GM10266 (cell line): ENCODE results near the gene SLC27A1.

ENCODE experiments used
- DNase-seq: peaks from one replicate; pipeline ENCODE4 v3.0.0; 2012; ENCODE audit errors: extremely low spot score
- CTCF ChIP-seq: IDR thresholded peaks from 2 replicates; pipeline ENCODE4 v1.5.1; 2012; ENCODE audit warnings: mild to moderate bottlenecking, low read depth; ENCODE audit not compliant: control insufficient read depth, insufficient read depth; ENCODE audit errors: missing control alignments

Gene SLC27A1

GRCh38 chr19:17457616-17458015 lies 12.7 kb upstream of the SLC27A1 start:
- TF ChIP-seq CTCF = no peak
- DNase-seq = peak; percentile 3

- no peak for TF ChIP-seq CTCF
- no peak for DNase-seq
Observed at GRCh38 chr19:17458970-17459369, 11.4 kb upstream of the SLC27A1 start.

GRCh38 chr19:17460372-17461230 lies 9.7 kb upstream of the SLC27A1 start, which contains the start of gene NXNL1:
NXNL1 (minus strand) TSS chr19:17460926; CDS start chr19:17460869, 57 bp downstream.
- no peak for DNase-seq
- TF ChIP-seq CTCF = no peak

- no peak for DNase-seq
- TF ChIP-seq CTCF = no peak
Observed at GRCh38 chr19:17466487-17466850, 3.9 kb upstream of the SLC27A1 start.

- TF ChIP-seq CTCF = no peak
- no peak for DNase-seq
Observed at GRCh38 chr19:17467471-17468301, 2.6 kb upstream of the SLC27A1 start.

- TF ChIP-seq CTCF = no peak
- DNase-seq = no peak
Observed at GRCh38 chr19:17468302-17469091, 1.8 kb upstream of the SLC27A1 start.
